ENCODE measurements around the gene MRPL36. TPM values are rescaled to one million over a fixed set of nuclear protein-coding genes. Genes with fewer than 3 reads are reported as not detected.

The MRPL36 gene
- total and polyA plus RNA-seq, 12 donors: 43.4 to 126 (median 49.8) TPM

DNA sequence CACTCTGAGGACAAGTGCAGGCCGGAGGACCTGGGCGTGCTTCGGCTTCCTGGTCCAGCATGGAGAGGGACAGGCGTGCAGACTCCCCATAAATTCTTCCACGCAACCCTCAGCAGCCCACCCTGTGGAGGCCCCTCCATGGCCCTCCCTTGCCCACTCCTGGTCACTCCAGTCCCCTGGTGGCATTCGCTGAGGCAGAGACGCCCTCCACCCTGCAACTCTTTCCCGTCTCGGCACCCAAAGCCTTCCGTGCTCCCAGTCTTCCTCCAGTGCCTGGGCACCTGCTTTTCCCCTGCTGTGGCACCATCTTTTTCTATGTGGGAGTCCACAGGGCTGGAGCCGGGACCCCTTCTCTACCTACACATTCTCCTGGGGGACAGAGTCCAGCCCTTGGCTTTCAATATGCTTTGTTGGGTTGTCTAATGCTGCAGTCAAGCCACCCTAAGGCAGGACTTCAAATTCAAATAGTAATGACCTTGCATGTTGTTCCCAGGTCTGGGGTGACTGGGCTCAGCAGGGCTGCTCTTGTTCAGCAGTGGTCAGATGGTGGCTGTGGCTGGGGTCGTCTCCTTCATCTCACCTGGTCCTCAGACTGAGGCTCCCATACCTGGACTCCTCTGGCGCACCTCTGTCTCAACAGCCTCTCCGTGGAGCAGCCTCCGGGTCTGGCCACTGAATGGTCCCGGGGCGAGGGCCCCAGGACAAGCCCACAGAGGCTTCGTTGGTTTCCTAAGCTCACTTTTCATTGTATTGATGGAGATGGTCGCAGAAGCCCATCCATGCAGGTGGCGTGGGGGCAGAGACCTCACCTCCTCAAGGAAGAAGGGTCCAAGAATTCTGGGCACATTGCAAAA is 15.2 kb downstream of the MRPL36 start:
- WGBS, 2 donors: 89 to 92% methylated on average over 20 of the region's 20 CpGs
- intact Hi-C loops (cut with DNase I): no loop called here
- Histone ChIP-seq H3K9me3 (no peaks in the 10 kb centered on the region), H3K4me1 (peaks cover 0 to 1% (median under 1%) of the 10 kb centered on the region in 9 donors), H3K36me3 (no peaks in the 10 kb centered on the region), H3K27ac (no peak overlapping the region), H3K4me3 (no peak overlapping the region), H3K27me3 (peaks cover 0 to 9% (median 0%) of the 10 kb centered on the region in 7 donors)
- DNase-seq (no peak), ATAC-seq (no peak)
- TF ChIP-seq, protein P1, sequence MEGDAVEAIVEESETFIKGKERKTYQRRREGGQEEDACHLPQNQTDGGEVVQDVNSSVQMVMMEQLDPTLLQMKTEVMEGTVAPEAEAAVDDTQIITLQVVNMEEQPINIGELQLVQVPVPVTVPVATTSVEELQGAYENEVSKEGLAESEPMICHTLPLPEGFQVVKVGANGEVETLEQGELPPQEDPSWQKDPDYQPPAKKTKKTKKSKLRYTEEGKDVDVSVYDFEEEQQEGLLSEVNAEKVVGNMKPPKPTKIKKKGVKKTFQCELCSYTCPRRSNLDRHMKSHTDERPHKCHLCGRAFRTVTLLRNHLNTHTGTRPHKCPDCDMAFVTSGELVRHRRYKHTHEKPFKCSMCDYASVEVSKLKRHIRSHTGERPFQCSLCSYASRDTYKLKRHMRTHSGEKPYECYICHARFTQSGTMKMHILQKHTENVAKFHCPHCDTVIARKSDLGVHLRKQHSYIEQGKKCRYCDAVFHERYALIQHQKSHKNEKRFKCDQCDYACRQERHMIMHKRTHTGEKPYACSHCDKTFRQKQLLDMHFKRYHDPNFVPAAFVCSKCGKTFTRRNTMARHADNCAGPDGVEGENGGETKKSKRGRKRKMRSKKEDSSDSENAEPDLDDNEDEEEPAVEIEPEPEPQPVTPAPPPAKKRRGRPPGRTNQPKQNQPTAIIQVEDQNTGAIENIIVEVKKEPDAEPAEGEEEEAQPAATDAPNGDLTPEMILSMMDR (IDR thresholded peaks at IDR 0.05): no peak

DNA sequence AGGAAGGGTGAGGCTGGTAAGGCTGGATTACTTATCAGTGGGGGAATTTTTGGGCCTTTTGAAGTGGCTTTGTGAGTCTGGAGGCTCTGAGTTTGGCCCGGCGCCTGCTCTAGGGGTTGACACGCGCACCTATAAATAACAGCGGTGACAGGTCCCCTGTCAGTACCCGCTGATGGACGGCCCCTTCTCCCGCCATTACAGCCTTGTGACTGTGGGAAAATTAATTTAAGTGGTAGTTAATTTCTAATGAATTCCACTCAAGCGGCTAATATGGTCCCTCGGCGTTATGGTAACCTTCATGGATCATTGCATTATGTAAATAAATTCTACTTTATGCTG is 16.5 kb downstream of the MRPL36 start:
- no peak overlapping the region for H3K27ac ChIP-seq
- 34% methylated on average over 11 of the region's 11 CpGs for WGBS, 2 donors
- DNase-seq: no peak
- TF ChIP-seq, protein P1 (IDR thresholded peaks at IDR 0.05): no peak
- H3K4me3 ChIP-seq: no peak overlapping the region
- no peaks in the 10 kb centered on the region for H3K9me3 ChIP-seq
- ATAC-seq: peak in 6 of 8 donors; percentile 24 to 73 (median 48)
- no peaks in the 10 kb centered on the region for H3K4me1 ChIP-seq
- H3K27me3 ChIP-seq: peaks cover 0 to 9% (median 0%) of the 10 kb centered on the region in 7 donors
- no peaks in the 10 kb centered on the region for H3K36me3 ChIP-seq
- intact Hi-C loops (cut with DNase I): no loop called here

DNA sequence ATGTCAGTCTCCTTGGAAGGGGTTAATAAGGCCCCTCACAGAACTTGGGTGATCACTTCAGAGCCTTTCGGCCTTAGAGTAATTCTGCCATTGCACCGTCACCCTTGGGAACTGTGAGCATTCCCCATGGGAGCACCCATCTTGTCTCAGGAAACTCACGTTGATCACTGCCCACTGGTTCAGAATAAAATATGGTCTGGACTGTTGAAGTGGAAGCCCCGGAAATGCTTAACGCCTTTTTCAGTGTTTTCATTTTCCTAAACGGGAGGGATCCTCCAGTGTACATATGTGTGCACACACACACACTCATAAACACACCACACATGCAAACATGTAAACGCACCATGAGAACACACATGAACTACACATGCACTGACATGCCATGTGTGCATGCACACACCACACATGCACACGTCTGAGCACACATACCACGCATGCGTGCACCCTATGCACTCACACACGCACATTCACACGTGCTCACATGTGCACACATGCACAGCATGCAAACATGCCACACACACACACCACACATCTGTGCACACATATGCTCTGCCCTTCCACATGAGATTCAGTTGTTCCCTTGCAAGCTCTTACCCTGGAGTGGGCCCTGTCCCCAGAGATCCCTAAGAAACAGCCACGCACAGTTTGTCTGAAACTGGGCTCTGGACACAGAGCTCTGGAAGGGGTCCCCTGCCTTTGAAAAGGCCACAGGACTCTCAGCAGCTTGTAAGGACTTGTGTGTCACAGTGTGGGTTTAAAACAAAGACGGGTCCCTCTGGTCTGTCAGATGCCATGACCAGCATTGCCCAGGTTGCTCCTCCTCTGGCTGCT is 17.0 kb downstream of the MRPL36 start:
- no peaks in the 10 kb centered on the region for H3K4me1 ChIP-seq
- ATAC-seq (peak in 2 of 8 donors; percentile 7 to 12), DNase-seq (no peak)
- H3K27me3 ChIP-seq: peaks cover 0 to 9% (median 0%) of the 10 kb centered on the region in 7 donors
- H3K27ac ChIP-seq: no peak overlapping the region
- no peak overlapping the region for H3K4me3 ChIP-seq
- TF ChIP-seq, protein P1 (IDR thresholded peaks at IDR 0.05): no peak
- H3K36me3 ChIP-seq: no peaks in the 10 kb centered on the region
- intact Hi-C loops (cut with DNase I): no loop called here
- H3K9me3 ChIP-seq: no peaks in the 10 kb centered on the region
- WGBS, 2 donors: 62 to 63% methylated on average over 14 of the region's 14 CpGs

DNA sequence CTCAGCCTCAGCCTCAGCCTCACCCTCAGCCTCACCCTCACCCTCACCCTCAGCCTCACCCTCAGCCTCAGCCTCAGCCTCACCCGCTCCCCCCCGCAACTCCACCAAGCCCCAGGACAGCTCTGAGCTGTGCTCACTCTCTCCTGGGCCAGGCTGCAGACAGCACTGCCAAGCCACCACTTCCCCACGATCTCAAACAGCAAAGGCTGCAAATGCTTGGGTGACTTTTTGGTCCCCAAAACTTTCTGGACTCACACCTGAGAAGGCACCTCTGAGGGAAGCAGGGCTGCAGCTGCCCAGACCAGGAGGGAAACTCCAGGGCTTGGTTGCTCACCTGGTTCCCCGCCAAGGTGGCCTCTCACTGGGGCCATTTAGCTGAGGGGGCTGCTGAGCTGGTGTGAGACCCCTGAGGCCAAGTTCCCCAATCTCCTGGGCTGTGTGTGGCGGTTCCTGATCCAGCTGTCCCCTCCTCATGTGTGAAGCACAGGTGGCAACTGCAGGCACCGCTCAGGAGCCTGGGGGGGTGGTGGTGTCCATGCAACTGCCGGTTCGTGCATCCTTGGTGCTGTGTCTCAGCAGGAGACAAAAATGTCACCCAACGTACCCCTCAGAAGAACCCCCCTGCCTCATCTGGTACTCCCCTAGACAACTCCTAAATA is 17.8 kb downstream of the MRPL36 start:
- no peak for ATAC-seq
- no peak for DNase-seq
- Histone ChIP-seq H3K27me3 (peaks cover 0 to 9% (median 0%) of the 10 kb centered on the region in 7 donors), H3K4me1 (no peaks in the 10 kb centered on the region), H3K9me3 (no peaks in the 10 kb centered on the region), H3K27ac (no peak overlapping the region), H3K4me3 (no peak overlapping the region), H3K36me3 (no peaks in the 10 kb centered on the region)
- TF ChIP-seq, protein P1 (IDR thresholded peaks at IDR 0.05): no peak
- intact Hi-C loops (cut with DNase I): no loop called here
- WGBS, 2 donors: 85 to 90% methylated on average over 9 of the region's 9 CpGs

Measured in heart right ventricle (tissue), 16 donors.